ENCODE data around the gene CLPTM1L. TPM values are rescaled to one million over a fixed set of nuclear protein-coding genes. Genes with fewer than 3 reads are reported as not detected.

Gene CLPTM1L
- total RNA-seq, 1 donor from 2014 or later, result 84.8 TPM

DNA sequence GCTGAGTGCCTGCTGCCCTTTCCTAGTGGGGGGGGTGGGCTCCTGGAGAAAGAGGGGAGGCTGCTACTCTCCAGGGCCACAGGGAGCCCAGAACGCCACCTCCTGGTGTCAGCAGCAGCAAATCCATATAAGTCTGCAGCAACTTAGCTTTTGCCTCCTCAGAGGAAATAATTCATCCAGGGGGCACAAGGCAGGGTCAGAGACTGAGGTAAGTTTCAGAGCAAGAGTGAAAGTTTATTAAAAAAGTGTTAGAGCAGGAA lies 4.0 kb upstream of the CLPTM1L start:
- Mint-ChIP-seq H3K27ac (no peak overlapping the region), H3K4me3 (no peak overlapping the region), H3K9me3 (no peaks in the 10 kb centered on the region), H3K4me1 (ENCODE audit: unreplicated experiment) (peaks cover 3% of the 10 kb centered on the region), H3K27me3 (peaks cover 11% of the 10 kb centered on the region), H3K36me3 (peaks cover 1% of the 10 kb centered on the region)
- TF ChIP-seq, protein P1, sequence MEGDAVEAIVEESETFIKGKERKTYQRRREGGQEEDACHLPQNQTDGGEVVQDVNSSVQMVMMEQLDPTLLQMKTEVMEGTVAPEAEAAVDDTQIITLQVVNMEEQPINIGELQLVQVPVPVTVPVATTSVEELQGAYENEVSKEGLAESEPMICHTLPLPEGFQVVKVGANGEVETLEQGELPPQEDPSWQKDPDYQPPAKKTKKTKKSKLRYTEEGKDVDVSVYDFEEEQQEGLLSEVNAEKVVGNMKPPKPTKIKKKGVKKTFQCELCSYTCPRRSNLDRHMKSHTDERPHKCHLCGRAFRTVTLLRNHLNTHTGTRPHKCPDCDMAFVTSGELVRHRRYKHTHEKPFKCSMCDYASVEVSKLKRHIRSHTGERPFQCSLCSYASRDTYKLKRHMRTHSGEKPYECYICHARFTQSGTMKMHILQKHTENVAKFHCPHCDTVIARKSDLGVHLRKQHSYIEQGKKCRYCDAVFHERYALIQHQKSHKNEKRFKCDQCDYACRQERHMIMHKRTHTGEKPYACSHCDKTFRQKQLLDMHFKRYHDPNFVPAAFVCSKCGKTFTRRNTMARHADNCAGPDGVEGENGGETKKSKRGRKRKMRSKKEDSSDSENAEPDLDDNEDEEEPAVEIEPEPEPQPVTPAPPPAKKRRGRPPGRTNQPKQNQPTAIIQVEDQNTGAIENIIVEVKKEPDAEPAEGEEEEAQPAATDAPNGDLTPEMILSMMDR (conservative IDR thresholded peaks at IDR 0.05), result no peak
- no peak for DNase-seq (ENCODE audit: extremely low spot score, unreplicated experiment)

DNA sequence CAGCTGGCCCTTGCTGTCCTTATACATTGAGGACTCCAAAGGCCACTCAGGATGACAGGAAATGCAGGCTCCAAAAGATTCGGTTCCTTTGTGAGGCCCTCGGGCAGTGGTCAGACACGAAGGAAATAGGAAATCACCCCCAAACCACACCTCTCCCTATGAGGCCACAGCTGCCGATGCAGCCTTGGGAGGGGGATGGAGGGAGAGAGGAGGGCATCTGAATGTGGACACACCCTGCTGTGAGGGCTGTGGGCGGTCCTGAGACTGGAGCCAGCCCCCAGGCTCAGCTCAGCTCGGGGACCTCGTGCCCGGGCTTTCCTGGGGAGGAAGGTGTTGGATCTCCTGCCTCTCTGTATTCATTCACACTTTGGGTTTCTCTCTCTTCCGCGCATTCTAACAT lies 2.7 kb upstream of the CLPTM1L start:
- Mint-ChIP-seq H3K9me3 (no peaks in the 10 kb centered on the region), H3K27ac (peak overlapping the region; percentile 39)
- TF ChIP-seq, protein P1 (conservative IDR thresholded peaks at IDR 0.05), result no peak

DNA sequence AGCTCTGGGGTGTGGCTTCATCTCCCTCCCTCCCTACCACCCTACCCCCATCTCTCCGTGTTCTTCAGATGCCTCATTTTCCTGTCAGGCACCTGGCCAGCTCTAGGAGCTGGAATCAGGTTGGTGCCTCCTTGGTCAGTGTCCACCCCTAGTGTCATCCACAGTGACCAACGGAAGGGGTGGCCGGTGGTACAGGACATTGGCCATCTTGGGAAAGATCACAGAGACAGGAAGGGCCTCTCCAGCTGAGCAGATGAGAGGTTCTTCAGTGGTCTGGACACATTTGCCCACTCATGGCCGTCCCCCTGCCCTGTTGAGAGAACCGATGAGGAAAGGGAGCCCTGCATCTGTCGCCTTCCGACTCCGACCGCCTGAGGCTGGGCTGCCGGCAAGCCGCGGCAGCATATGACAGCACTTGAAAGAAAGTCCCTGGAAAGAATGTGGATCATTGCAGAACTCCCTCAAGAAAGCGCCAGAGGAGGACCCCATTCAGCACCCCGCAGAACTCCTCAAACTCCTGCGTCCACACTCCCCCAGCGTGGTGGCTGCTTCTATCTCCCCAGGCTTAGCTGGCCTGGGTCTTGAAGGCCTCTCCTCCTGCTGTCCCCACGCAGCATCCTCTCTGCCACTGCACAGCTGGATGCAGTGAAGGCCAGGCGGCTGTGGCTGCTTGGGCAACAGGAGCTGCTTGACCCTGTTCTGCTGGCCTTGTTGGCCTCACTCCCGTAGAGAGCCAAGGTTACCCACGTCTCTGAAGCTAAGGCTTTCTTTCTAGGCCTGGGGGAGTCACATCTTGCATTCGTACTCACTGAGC lies 1.9 kb upstream of the CLPTM1L start:
- TF ChIP-seq, protein P1 (conservative IDR thresholded peaks at IDR 0.05), result no peak
- peaks cover 3% of the 10 kb centered on the region for H3K36me3 Mint-ChIP-seq

More for the DNA sequence above, 2.7 kb upstream of the CLPTM1L start:
- DNase-seq (ENCODE audit: extremely low spot score, unreplicated experiment), result no peak
- H3K4me1 Mint-ChIP-seq (ENCODE audit: unreplicated experiment), result peaks cover 5% of the 10 kb centered on the region
- peaks cover 5% of the 10 kb centered on the region for H3K27me3 Mint-ChIP-seq
- H3K36me3 Mint-ChIP-seq, result peaks cover 3% of the 10 kb centered on the region
- H3K4me3 Mint-ChIP-seq, result peak overlapping the region; percentile 86

DNA sequence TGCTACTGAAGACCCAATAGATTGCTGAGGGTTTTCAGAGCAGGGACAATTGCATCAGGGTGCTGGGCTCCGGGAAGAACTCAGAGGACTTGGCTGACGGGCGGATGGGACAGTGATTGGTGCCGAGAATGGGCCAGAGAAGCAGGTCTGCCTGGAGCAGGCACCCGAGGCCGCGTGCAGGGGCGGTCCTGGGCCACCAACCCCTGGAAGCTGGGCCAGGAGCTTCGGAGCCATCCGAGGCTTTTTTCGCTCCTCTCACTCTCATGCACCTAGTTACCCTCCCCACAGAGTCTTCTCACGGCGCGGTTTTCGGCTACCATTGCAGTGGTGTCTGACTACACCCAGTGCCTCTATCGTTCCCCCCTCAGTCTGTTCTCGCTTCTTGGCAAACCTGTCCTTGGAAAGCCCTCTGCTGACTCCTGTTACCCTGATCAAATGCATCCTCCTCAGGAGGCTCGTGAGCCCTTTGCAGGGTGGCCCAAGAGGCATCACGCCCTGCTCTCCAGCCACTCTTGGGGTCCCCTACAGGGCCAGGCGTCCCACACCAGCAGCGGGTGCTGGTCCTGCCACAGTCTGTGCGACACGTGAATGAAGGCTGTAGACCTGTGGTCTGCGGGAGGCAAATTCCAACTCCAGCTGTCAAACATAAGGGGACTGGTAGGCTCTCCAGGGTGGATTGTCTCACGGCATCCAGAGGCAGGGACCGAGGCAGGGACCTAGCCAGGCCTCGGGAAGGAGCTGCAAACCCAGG lies 1.2 kb upstream of the CLPTM1L start:
- Mint-ChIP-seq H3K27ac (peak overlapping the region; percentile 53), H3K36me3 (peaks cover 9% of the 10 kb centered on the region), H3K4me1 (ENCODE audit: unreplicated experiment) (peaks cover 5% of the 10 kb centered on the region), H3K27me3 (no peaks in the 10 kb centered on the region), H3K4me3 (peak overlapping the region; percentile 86), H3K9me3 (no peaks in the 10 kb centered on the region)
- TF ChIP-seq, protein P1 (conservative IDR thresholded peaks at IDR 0.05), result no peak
- no peak for DNase-seq (ENCODE audit: extremely low spot score, unreplicated experiment)

More for the DNA sequence above, 1.9 kb upstream of the CLPTM1L start:
- H3K27ac Mint-ChIP-seq, result peak overlapping the region; percentile 39
- peaks cover 5% of the 10 kb centered on the region for H3K4me1 Mint-ChIP-seq (ENCODE audit: unreplicated experiment)
- no peaks in the 10 kb centered on the region for H3K9me3 Mint-ChIP-seq
- H3K27me3 Mint-ChIP-seq, result peaks cover under 1% of the 10 kb centered on the region
- DNase-seq (ENCODE audit: extremely low spot score, unreplicated experiment), result no peak
- peak overlapping the region; percentile 86 for H3K4me3 Mint-ChIP-seq

DNA sequence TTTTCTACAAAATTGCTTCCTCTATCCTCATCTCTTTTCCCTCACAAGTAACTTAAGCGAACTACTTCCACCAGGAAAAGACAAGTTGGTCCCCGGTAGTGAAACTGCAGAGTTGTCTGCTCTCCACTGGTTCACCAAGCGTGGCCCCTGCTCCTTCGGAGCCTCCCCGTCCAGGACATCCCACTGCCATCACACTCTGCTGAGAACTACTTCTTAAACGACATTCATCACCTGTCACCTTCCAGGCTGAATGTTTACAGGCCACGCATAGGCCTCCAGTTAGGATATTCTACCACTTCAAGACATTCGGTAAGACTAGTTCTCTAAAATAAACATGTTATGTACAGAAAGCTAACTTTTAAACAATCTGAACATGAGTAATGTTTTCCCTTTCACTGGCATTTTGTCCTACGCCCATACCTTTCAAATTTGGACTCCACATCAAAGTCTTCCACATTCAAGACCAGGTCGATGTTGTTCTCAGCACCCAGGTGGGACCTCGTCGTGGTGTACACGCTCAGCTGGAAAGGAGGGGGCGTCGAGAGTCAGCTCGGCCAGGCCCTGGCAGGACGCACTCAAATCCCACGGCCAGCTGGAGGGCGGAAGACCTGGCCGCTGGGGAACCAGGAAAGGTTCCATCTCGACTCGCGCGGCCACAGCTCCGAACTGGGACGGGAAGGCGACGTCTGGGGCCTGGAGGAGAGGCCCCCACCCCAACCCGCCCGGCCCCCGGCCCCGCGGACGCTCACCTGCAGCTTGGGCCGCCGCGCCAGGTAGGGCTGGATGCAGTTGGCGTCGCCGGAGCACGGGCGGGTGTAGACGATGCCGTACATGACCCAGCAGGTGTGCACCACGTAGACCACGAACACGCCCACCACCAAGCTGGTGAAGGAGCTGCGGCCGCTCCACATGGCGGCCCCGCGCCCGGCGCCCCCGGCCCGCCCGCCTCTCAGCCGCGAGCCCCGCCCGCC lies 683 bp downstream of the CLPTM1L start:
- DNase-seq (ENCODE audit: extremely low spot score, unreplicated experiment), result no peak
- H3K9me3 Mint-ChIP-seq, result no peaks in the 10 kb centered on the region
- H3K36me3 Mint-ChIP-seq, result peaks cover 9% of the 10 kb centered on the region

More for the DNA sequence above, 683 bp downstream of the CLPTM1L start:
- peak overlapping the region; percentile 95 for H3K4me3 Mint-ChIP-seq
- peaks cover 5% of the 10 kb centered on the region for H3K4me1 Mint-ChIP-seq (ENCODE audit: unreplicated experiment)
- peak overlapping the region; percentile 88 for H3K27ac Mint-ChIP-seq
- H3K27me3 Mint-ChIP-seq, result no peaks in the 10 kb centered on the region
- TF ChIP-seq, protein P1 (conservative IDR thresholded peaks at IDR 0.05), result no peak

Measured in type B pancreatic cell (in vitro differentiated cells).